ENCODE data around the gene MRPS14.
"Not testable (repeated sequence)": the region's sequence is repeated elsewhere in the genome, so short reads cannot be mapped to it uniquely, and the experiment has no call there.

The MRPS14 gene

GRCh38 chr1:175023043-175023921, at the start of gene MRPS14:
TSS of gene MRPS14 (minus strand) at chr1:175023425. CDS start at chr1:175023408, 17 bp downstream.
- DNase-seq: peak; percentile 99

GRCh38 chr1:175072099-175072951, 49.1 kb upstream of the MRPS14 start:
- peak; percentile 8 for DNase-seq

- DNase-seq: no peak
Measured at GRCh38 chr1:175071276-175071943, 48.2 kb upstream of the MRPS14 start.

- DNase-seq: no peak
Measured at GRCh38 chr1:175070818-175071217, 47.6 kb upstream of the MRPS14 start.

- DNase-seq: no peak
Measured at GRCh38 chr1:175067362-175068106, 44.3 kb upstream of the MRPS14 start, which contains the start of gene TNN. TSS of gene TNN (plus strand) at chr1:175067833. CDS start at chr1:175077419, 9,586 bp downstream.

GRCh38 chr1:175062858-175063257, 39.6 kb upstream of the MRPS14 start:
- no peak for DNase-seq

GRCh38 chr1:175062339-175062738, 39.1 kb upstream of the MRPS14 start:
- no peak for DNase-seq

- no peak for DNase-seq
Measured at GRCh38 chr1:175054736-175055135, 31.5 kb upstream of the MRPS14 start.

- no peak for DNase-seq
Measured at GRCh38 chr1:175050992-175051391, 27.8 kb upstream of the MRPS14 start.

- no peak for DNase-seq
Measured at GRCh38 chr1:175045519-175045918, 22.3 kb upstream of the MRPS14 start.

GRCh38 chr1:175045097-175045496, 21.9 kb upstream of the MRPS14 start:
- DNase-seq: no peak

GRCh38 chr1:175044591-175044990, 21.4 kb upstream of the MRPS14 start:
- DNase-seq: not testable (repeated sequence)

GRCh38 chr1:175043824-175044223, 20.6 kb upstream of the MRPS14 start:
- DNase-seq: no peak

- DNase-seq: no peak
Measured at GRCh38 chr1:175042650-175043049, 19.4 kb upstream of the MRPS14 start.

- DNase-seq: no peak
Measured at GRCh38 chr1:175040324-175040879, 17.2 kb upstream of the MRPS14 start.

- no peak for DNase-seq
Measured at GRCh38 chr1:175037416-175037815, 14.2 kb upstream of the MRPS14 start.

- DNase-seq: no peak
Measured at GRCh38 chr1:175036476-175036875, 13.3 kb upstream of the MRPS14 start.

GRCh38 chr1:175035865-175036264, 12.6 kb upstream of the MRPS14 start:
- DNase-seq: no peak

GRCh38 chr1:175034775-175035174, 11.6 kb upstream of the MRPS14 start:
- no peak for DNase-seq

GRCh38 chr1:175033953-175034352, 10.7 kb upstream of the MRPS14 start:
- no peak for DNase-seq

GRCh38 chr1:175024773-175025172, 1.5 kb upstream of the MRPS14 start:
- DNase-seq: no peak

- not testable (repeated sequence) for DNase-seq
Measured at GRCh38 chr1:175023922-175024242, 657 bp upstream of the MRPS14 start.
